ENCODE data around the gene C17orf67.

GRCh38 chr17:56795221-56795865 is 38.4 kb downstream of the C17orf67 start:
- no peak for TF ChIP-seq MYC (IDR thresholded peaks at IDR 0.05; ENCODE audit: borderline replicate concordance, low read length)
- TF ChIP-seq CTCF (IDR thresholded peaks at IDR 0.05): no peak
- TF ChIP-seq E2F6 (IDR thresholded peaks at IDR 0.05; ENCODE audit: borderline replicate concordance, low read depth): no peak
- no peak for TF ChIP-seq REST (IDR thresholded peaks at IDR 0.05)
- TF ChIP-seq PHF8 (IDR thresholded peaks at IDR 0.05; ENCODE audit: borderline replicate concordance, low read depth): no peak
- no peak for TF ChIP-seq POLR2A (IDR thresholded peaks at IDR 0.05; ENCODE audit: low read length)
- no peak for TF ChIP-seq JUN (IDR thresholded peaks at IDR 0.05)
- TF ChIP-seq RFX5 (IDR thresholded peaks at IDR 0.05): no peak
- no peak for TF ChIP-seq MAZ (IDR thresholded peaks at IDR 0.05; ENCODE audit: borderline replicate concordance, low read depth, low read length)
- no peak for TF ChIP-seq EP300 (IDR thresholded peaks at IDR 0.05)

Measured in A549 (cell line).